ENCODE measurements around the gene CCNB1IP1.

DNA sequence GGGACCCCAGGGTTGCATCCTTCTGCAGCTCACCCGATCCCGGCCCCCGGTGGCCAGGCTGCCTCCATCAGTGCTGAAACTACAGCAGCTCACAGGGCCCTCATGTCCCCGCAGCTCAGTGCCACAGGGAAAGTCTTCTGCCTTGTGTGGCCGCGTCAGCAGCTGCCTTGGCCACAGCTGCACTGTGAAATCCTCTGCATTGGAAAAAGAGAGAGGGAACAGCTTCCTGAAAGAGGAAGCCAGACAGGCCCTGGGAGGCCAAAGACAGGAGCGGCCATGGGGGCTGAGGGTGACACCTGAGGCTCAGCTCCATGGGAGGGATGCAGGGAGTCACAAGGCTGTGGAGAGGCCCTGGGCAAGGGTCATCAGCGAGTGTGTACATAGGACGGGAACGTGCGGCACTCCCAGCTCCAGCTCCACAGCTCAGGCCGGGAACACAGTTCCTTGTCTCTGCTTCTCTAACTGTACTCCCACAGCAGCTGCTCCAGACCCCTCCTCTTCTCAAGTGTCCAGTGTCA lies 43.1 kb upstream of the CCNB1IP1 start:
- TF ChIP-seq, protein P1, sequence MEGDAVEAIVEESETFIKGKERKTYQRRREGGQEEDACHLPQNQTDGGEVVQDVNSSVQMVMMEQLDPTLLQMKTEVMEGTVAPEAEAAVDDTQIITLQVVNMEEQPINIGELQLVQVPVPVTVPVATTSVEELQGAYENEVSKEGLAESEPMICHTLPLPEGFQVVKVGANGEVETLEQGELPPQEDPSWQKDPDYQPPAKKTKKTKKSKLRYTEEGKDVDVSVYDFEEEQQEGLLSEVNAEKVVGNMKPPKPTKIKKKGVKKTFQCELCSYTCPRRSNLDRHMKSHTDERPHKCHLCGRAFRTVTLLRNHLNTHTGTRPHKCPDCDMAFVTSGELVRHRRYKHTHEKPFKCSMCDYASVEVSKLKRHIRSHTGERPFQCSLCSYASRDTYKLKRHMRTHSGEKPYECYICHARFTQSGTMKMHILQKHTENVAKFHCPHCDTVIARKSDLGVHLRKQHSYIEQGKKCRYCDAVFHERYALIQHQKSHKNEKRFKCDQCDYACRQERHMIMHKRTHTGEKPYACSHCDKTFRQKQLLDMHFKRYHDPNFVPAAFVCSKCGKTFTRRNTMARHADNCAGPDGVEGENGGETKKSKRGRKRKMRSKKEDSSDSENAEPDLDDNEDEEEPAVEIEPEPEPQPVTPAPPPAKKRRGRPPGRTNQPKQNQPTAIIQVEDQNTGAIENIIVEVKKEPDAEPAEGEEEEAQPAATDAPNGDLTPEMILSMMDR (IDR thresholded peaks at IDR 0.05; ENCODE audit: low read length), result no peak
- TF ChIP-seq EZH2 (IDR thresholded peaks at IDR 0.05; ENCODE audit: borderline replicate concordance, low read length), result no peak

All from OCI-LY1 (cell line).